DOHH2 (cell line): ENCODE measurements around the gene TRNP1.

Experiments used
- H3F3A ChIP-seq: fragments of 200-600 bp; sonication (generic), shearing (Covaris generic); 2 replicates; pipeline ENCODE4 v1.6.0; 2016; ENCODE audit warnings: antibody characterized with exemption, mild to moderate bottlenecking; ENCODE audit not compliant: control insufficient read depth, insufficient read depth
- H3K27ac ChIP-seq: fragments of 200-600 bp; sonication (generic); 2 replicates; pipeline ENCODE4 v1.5.1; 2014; ENCODE audit warnings: low read depth, mild to moderate bottlenecking, low read length, moderate library complexity
- H3K27me3 ChIP-seq: fragments of 200-600 bp; sonication (generic); 2 replicates; pipeline ENCODE4 v1.6.1; 2014; ENCODE audit warnings: mild to moderate bottlenecking, low read length, mixed read lengths; ENCODE audit not compliant: control insufficient read depth
- H3K36me3 ChIP-seq: fragments of 200-600 bp; sonication (generic); 2 replicates; pipeline ENCODE4 v1.6.1; 2014; ENCODE audit warnings: mild to moderate bottlenecking, low read length, moderate library complexity, mixed read lengths; ENCODE audit not compliant: control insufficient read depth
- H3K4me1 ChIP-seq: fragments of 200-600 bp; sonication (generic); 2 replicates; pipeline ENCODE4 v1.6.1; 2014; ENCODE audit warnings: mild to moderate bottlenecking, low read length, mixed read lengths; ENCODE audit not compliant: control insufficient read depth
- H3K4me2 ChIP-seq: fragments of 200-600 bp; sonication (generic); 2 replicates; pipeline ENCODE4 v1.6.0; 2014; ENCODE audit warnings: mild to moderate bottlenecking, low read length, moderate library complexity
- H3K4me3 ChIP-seq: fragments of 200-600 bp; sonication (generic); 2 replicates; pipeline ENCODE4 v1.5.1; 2014; ENCODE audit warnings: mild to moderate bottlenecking, low read length, mixed read lengths
- H3K79me2 ChIP-seq: fragments of 200-600 bp; sonication (generic); 2 replicates; pipeline ENCODE4 v1.6.1; 2014; ENCODE audit warnings: mild to moderate bottlenecking, low read length, mixed read lengths; ENCODE audit not compliant: control insufficient read depth
- H3K9me2 ChIP-seq: fragments of 200-600 bp; sonication (generic); replicated peaks from 2 replicates; pipeline ENCODE4 v1.6.1; 2014; ENCODE audit warnings: mild to moderate bottlenecking, low read length, mixed read lengths; ENCODE audit not compliant: control insufficient read depth
- H3K9me3 ChIP-seq: fragments of 200-600 bp; sonication (generic); 2 replicates; pipeline ENCODE4 v1.6.1; 2014; ENCODE audit warnings: antibody characterized with exemption, low read length, mixed read lengths; ENCODE audit not compliant: control insufficient read depth, insufficient read depth
- H4K20me1 ChIP-seq: fragments of 200-600 bp; sonication (generic); 2 replicates; pipeline ENCODE4 v1.6.0; 2014; ENCODE audit warnings: low read depth, mild to moderate bottlenecking, antibody characterized with exemption, low read length, moderate library complexity; ENCODE audit not compliant: control insufficient read depth, insufficient read depth
- CTCF ChIP-seq: fragments of 200-600 bp; sonication (generic); IDR thresholded peaks from one replicate; pipeline ENCODE4 v1.5.1; 2014; ENCODE audit warnings: antibody characterized with exemption, mild to moderate bottlenecking, low read depth, low read length; ENCODE audit not compliant: poor library complexity, severe bottlenecking
- EZH2phosphoT487 ChIP-seq: fragments of 200-600 bp; sonication (generic); IDR thresholded peaks from 2 replicates; pipeline ENCODE4 v1.6.1; 2017; ENCODE audit warnings: borderline replicate concordance, mild to moderate bottlenecking, antibody characterized with exemption, low read length, moderate library complexity, mixed read lengths

TRNP1 gene

GRCh38 chr1:27007909-27008582, 14.6 kb downstream of the TRNP1 start:
- no peak overlapping the region for H3K27ac ChIP-seq
- no peaks in the 10 kb centered on the region for H3K9me3 ChIP-seq
- no peak for TF ChIP-seq CTCF
- TF ChIP-seq EZH2phosphoT487, result no peak
- H3K4me1 ChIP-seq, result peaks cover 3% of the 10 kb centered on the region; the same call in 1 of the 2 replicates
- H3K27me3 ChIP-seq, result peaks cover 5% of the 10 kb centered on the region; the same call in 1 of the 2 replicates
- no peak overlapping the region for H3K4me3 ChIP-seq
- H3K79me2 ChIP-seq, result no peaks in the 10 kb centered on the region
- no peaks in the 10 kb centered on the region for H4K20me1 ChIP-seq
- no peak overlapping the region for H3K4me2 ChIP-seq
- no peaks in the 10 kb centered on the region for H3F3A ChIP-seq
- H3K36me3 ChIP-seq, result no peaks in the 10 kb centered on the region
- no peaks in the 10 kb centered on the region for H3K9me2 ChIP-seq

GRCh38 chr1:27009601-27010197, 16.2 kb downstream of the TRNP1 start:
- Histone ChIP-seq H3K9me3 (no peaks in the 10 kb centered on the region), H3K27me3 (0 out of 2 replicates have a peak, but pooled peaks cover 5% of the 10 kb centered on the region), H3K36me3 (no peaks in the 10 kb centered on the region), H3K27ac (no peak overlapping the region), H3K79me2 (no peaks in the 10 kb centered on the region), H3F3A (no peaks in the 10 kb centered on the region), H3K4me3 (no peak overlapping the region), H4K20me1 (no peaks in the 10 kb centered on the region), H3K4me2 (no peak overlapping the region), H3K9me2 (no peaks in the 10 kb centered on the region), H3K4me1 (peaks cover 4% of the 10 kb centered on the region; the same call in 1 of the 2 replicates)
- no peak for TF ChIP-seq EZH2phosphoT487
- TF ChIP-seq CTCF, result no peak

GRCh38 chr1:27010226-27010994, 16.9 kb downstream of the TRNP1 start:
- no peaks in the 10 kb centered on the region for H3K36me3 ChIP-seq
- no peak overlapping the region for H3K4me2 ChIP-seq
- TF ChIP-seq CTCF (no peak), EZH2phosphoT487 (no peak)
- no peaks in the 10 kb centered on the region for H3K9me3 ChIP-seq
- 0 out of 2 replicates have a peak, but pooled peaks cover 5% of the 10 kb centered on the region for H3K27me3 ChIP-seq
- no peaks in the 10 kb centered on the region for H3K79me2 ChIP-seq
- no peaks in the 10 kb centered on the region for H3F3A ChIP-seq
- peaks cover 8% of the 10 kb centered on the region for H3K4me1 ChIP-seq
- H4K20me1 ChIP-seq, result no peaks in the 10 kb centered on the region
- no peak overlapping the region for H3K27ac ChIP-seq
- H3K9me2 ChIP-seq, result no peaks in the 10 kb centered on the region
- H3K4me3 ChIP-seq, result no peak overlapping the region
